Liver (tissue), 9 donors: ENCODE measurements around the gene CARD14. TPM values are rescaled to one million over a fixed set of nuclear protein-coding genes. Genes with fewer than 3 reads are reported as not detected.

Experiments used
- DNase-seq: peaks from one replicate; pipeline ENCODE4 v3.0.0-alpha.2; 2017; ENCODE audit warnings: low spot score
- H3K27ac ChIP-seq, 2 donors: one replicate each; pipeline ENCODE4 v1.7.0; 2013; ENCODE audit warnings: inconsistent platforms in 2 of 2, low read length in 2 of 2, control low read depth in 1 of 2, low read depth in 1 of 2, mild to moderate bottlenecking in 1 of 2
- H3K27me3 ChIP-seq, 4 donors: one replicate each; pipeline versions ENCODE4 v1.6.1 to v1.7.0; 2013; ENCODE audit warnings: low read length in 3 of 4, inconsistent platforms in 1 of 4, mild to moderate bottlenecking in 1 of 4, moderate library complexity in 1 of 4; ENCODE audit not compliant: control insufficient read depth in 4 of 4, insufficient read depth in 4 of 4
- H3K36me3 ChIP-seq, 4 donors: one replicate each; pipeline versions ENCODE4 v1.6.1 to v1.7.0; 2013; ENCODE audit warnings: low read length in 3 of 4, mild to moderate bottlenecking in 3 of 4, low read depth in 1 of 4, moderate library complexity in 1 of 4; ENCODE audit not compliant: control insufficient read depth in 4 of 4, insufficient read depth in 3 of 4
- H3K4me1 ChIP-seq, 4 donors: one replicate each; pipeline versions ENCODE4 v1.6.1 to v1.7.0; 2013; ENCODE audit warnings: low read length in 3 of 4, mild to moderate bottlenecking in 3 of 4, moderate library complexity in 1 of 4; ENCODE audit not compliant: control insufficient read depth in 4 of 4, insufficient read depth in 4 of 4
- H3K4me3 ChIP-seq, 3 donors: one replicate each; pipeline versions ENCODE4 v1.6.1 to v1.7.0; 2013; ENCODE audit warnings: low read length in 3 of 3, control low read depth in 1 of 3, low read depth in 1 of 3, mild to moderate bottlenecking in 1 of 3
- H3K9ac ChIP-seq, 2 donors: one replicate each; pipeline ENCODE4 v1.7.0; 2013; ENCODE audit warnings: low read length in 2 of 2, mild to moderate bottlenecking in 2 of 2, moderate library complexity in 2 of 2, control low read depth in 1 of 2, low read depth in 1 of 2
- H3K9me3 ChIP-seq, 4 donors: one replicate each; pipeline versions ENCODE4 v1.6.1 to v1.7.0; 2013; ENCODE audit warnings: low read length in 3 of 4; ENCODE audit not compliant: control insufficient read depth in 4 of 4
- ATF3 ChIP-seq: IDR thresholded peaks from 2 replicates; pipeline ENCODE4 v1.6.1; 2016; ENCODE audit warnings: antibody characterized with exemption
- EGR1 ChIP-seq, 2 donors: IDR thresholded peaks; 2 replicates each; pipeline ENCODE4 v1.6.1; 2016 to 2018; ENCODE audit warnings: antibody characterized with exemption in 2 of 2, low read depth in 2 of 2
- FOXA1 ChIP-seq: IDR thresholded peaks from 2 replicates; pipeline ENCODE4 v1.6.1; 2016; ENCODE audit warnings: antibody characterized with exemption
- FOXA2 ChIP-seq: IDR thresholded peaks from 2 replicates; pipeline ENCODE4 v1.6.1; 2016; ENCODE audit warnings: antibody characterized with exemption
- GABPA ChIP-seq, 2 donors: IDR thresholded peaks in 1 of 2; conservative IDR thresholded peaks in 1 of 2; 2 replicates each; pipeline ENCODE4 v1.6.1; 2016; ENCODE audit warnings: antibody characterized with exemption in 2 of 2, mild to moderate bottlenecking in 1 of 2, moderate library complexity in 1 of 2
- HNF4A ChIP-seq, 2 donors: conservative IDR thresholded peaks; 2 replicates each; pipeline ENCODE4 v1.6.1; 2016; ENCODE audit warnings: antibody characterized with exemption in 2 of 2, mild to moderate bottlenecking in 2 of 2
- HNF4G ChIP-seq: IDR thresholded peaks from 2 replicates; pipeline ENCODE4 v1.6.1; 2016; ENCODE audit warnings: antibody characterized with exemption
- JUND ChIP-seq, 2 donors: IDR thresholded peaks; 2 replicates each; pipeline ENCODE4 v1.6.1; 2016; ENCODE audit warnings: antibody characterized with exemption in 2 of 2
- NR2F2 ChIP-seq: IDR thresholded peaks from 2 replicates; pipeline ENCODE4 v1.6.1; 2016; ENCODE audit warnings: antibody characterized with exemption
- RAD21 ChIP-seq, 2 donors: IDR thresholded peaks; 2 replicates each; pipeline ENCODE4 v1.6.1; 2016; ENCODE audit warnings: antibody characterized with exemption in 2 of 2, mild to moderate bottlenecking in 2 of 2
- RXRA ChIP-seq, 2 donors: IDR thresholded peaks; 2 replicates each; pipeline ENCODE4 v1.6.1; 2017 to 2018; ENCODE audit warnings: antibody characterized with exemption in 2 of 2, mild to moderate bottlenecking in 1 of 2
- SP1 ChIP-seq: IDR thresholded peaks from 2 replicates; pipeline ENCODE4 v1.6.1; 2018; ENCODE audit warnings: antibody characterized with exemption, mild to moderate bottlenecking
- TAF1 ChIP-seq: conservative IDR thresholded peaks from 2 replicates; pipeline ENCODE4 v1.6.1; 2016; ENCODE audit warnings: antibody characterized with exemption, mild to moderate bottlenecking
- YY1 ChIP-seq: IDR thresholded peaks from 2 replicates; pipeline ENCODE4 v1.6.1; 2016; ENCODE audit warnings: antibody characterized with exemption, mild to moderate bottlenecking
- WGBS: extraction: QIAGEN DNeasy Blood & Tissue Kit; methylation state at CpG from one replicate; pipeline ENCODE4 v1.1.7; 2013; 5-methylcytosine and 5-hydroxymethylcytosine counted together
- polyA plus RNA-seq, 2 donors: library from polyadenylated mRNA; stranded (reverse) in 1 of 2; unstranded in 1 of 2; fragments of 200-250 nt in 1 of 2; fragments of >200 nt in 1 of 2; fragmentation: Nextera tagmentation in 1 of 2; extraction: Ambion mirVana in 1 of 2; gene quantifications; one replicate each; pipeline versions ENCODE4 v1.2.1 to v1.2.3, GENCODE V29; 2013 to 2015
- total RNA-seq, 2 donors: library from RNA; depleted of rRNA; stranded (reverse); fragments of >200 nt; gene quantifications; one replicate each; pipeline ENCODE4 v1.2.3, GENCODE V29; 2014
- TF ChIP-seq, protein P1 (sequence below): IDR thresholded peaks from 2 replicates; pipeline ENCODE4 v1.6.1; 2016; ENCODE audit warnings: antibody characterized with exemption, mild to moderate bottlenecking
- TF ChIP-seq, protein P2 (sequence below): IDR thresholded peaks from 2 replicates; pipeline ENCODE4 v1.6.1; 2016; ENCODE audit warnings: antibody characterized with exemption
- TF ChIP-seq, protein P3 (sequence below): fragments of 150-350 bp; IDR thresholded peaks from 2 replicates; pipeline ENCODE4 v1.5.1; 2017; ENCODE audit warnings: improper control_type of control experiment, low read depth, low read length; ENCODE audit not compliant: missing input control
- TF ChIP-seq, protein P4 (sequence below): IDR thresholded peaks from 2 replicates; pipeline ENCODE4 v1.6.1; 2016; ENCODE audit warnings: antibody characterized with exemption
- donor health status: healthy.
- donor health status: healthy.
- donor health status: healthy.
- donor health status: healthy.
- donor health status: healthy.

The CARD14 gene
- total RNA-seq (under 1 TPM; 0.25 to 0.70 TPM), polyA plus RNA-seq (under 1 TPM; 0.07 to 0.32 TPM)

GRCh38 chr17:80169784-80170500, at the start of gene CARD14:
Gene CARD14 (plus strand): TSS chr17:80170030. CDS start chr17:80181439, 11,409 bp downstream.
- H3K36me3 ChIP-seq: no peaks in the 10 kb centered on the region
- H3K27ac ChIP-seq: no peak within 1 kb of the TSS
- H3K9ac ChIP-seq: no peak within 1 kb of the TSS
- no peaks in the 10 kb centered on the region for H3K4me1 ChIP-seq
- 69% methylated on average over 19 of the region's 19 CpGs for WGBS
- no peaks in the 10 kb centered on the region for H3K27me3 ChIP-seq
- H3K9me3 ChIP-seq: no peaks in the 10 kb centered on the region
- H3K4me3 ChIP-seq: no peak within 1 kb of the TSS
- TF ChIP-seq, protein P1, sequence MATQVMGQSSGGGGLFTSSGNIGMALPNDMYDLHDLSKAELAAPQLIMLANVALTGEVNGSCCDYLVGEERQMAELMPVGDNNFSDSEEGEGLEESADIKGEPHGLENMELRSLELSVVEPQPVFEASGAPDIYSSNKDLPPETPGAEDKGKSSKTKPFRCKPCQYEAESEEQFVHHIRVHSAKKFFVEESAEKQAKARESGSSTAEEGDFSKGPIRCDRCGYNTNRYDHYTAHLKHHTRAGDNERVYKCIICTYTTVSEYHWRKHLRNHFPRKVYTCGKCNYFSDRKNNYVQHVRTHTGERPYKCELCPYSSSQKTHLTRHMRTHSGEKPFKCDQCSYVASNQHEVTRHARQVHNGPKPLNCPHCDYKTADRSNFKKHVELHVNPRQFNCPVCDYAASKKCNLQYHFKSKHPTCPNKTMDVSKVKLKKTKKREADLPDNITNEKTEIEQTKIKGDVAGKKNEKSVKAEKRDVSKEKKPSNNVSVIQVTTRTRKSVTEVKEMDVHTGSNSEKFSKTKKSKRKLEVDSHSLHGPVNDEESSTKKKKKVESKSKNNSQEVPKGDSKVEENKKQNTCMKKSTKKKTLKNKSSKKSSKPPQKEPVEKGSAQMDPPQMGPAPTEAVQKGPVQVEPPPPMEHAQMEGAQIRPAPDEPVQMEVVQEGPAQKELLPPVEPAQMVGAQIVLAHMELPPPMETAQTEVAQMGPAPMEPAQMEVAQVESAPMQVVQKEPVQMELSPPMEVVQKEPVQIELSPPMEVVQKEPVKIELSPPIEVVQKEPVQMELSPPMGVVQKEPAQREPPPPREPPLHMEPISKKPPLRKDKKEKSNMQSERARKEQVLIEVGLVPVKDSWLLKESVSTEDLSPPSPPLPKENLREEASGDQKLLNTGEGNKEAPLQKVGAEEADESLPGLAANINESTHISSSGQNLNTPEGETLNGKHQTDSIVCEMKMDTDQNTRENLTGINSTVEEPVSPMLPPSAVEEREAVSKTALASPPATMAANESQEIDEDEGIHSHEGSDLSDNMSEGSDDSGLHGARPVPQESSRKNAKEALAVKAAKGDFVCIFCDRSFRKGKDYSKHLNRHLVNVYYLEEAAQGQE: no peak
- TF ChIP-seq EGR1 (IDR thresholded peaks at IDR 0.05; ENCODE audit: low read depth in 2 of 2) (no peak), YY1 (no peak), HNF4A (conservative IDR thresholded peaks at IDR 0.05) (no peak), GABPA (IDR thresholded peaks at IDR 0.05 in 1 of 2, conservative IDR thresholded peaks at IDR 0.05 in 1 of 2) (no peak), RAD21 (IDR thresholded peaks at IDR 0.05) (no peak), FOXA2 (no peak), RXRA (IDR thresholded peaks at IDR 0.05) (no peak), FOXA1 (no peak), SP1 (no peak), ATF3 (no peak), HNF4G (no peak), TAF1 (no peak), NR2F2 (no peak), JUND (IDR thresholded peaks at IDR 0.05) (no peak)
- TF ChIP-seq, protein P2, sequence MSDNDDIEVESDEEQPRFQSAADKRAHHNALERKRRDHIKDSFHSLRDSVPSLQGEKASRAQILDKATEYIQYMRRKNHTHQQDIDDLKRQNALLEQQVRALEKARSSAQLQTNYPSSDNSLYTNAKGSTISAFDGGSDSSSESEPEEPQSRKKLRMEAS: no peak
- TF ChIP-seq, protein P3, sequence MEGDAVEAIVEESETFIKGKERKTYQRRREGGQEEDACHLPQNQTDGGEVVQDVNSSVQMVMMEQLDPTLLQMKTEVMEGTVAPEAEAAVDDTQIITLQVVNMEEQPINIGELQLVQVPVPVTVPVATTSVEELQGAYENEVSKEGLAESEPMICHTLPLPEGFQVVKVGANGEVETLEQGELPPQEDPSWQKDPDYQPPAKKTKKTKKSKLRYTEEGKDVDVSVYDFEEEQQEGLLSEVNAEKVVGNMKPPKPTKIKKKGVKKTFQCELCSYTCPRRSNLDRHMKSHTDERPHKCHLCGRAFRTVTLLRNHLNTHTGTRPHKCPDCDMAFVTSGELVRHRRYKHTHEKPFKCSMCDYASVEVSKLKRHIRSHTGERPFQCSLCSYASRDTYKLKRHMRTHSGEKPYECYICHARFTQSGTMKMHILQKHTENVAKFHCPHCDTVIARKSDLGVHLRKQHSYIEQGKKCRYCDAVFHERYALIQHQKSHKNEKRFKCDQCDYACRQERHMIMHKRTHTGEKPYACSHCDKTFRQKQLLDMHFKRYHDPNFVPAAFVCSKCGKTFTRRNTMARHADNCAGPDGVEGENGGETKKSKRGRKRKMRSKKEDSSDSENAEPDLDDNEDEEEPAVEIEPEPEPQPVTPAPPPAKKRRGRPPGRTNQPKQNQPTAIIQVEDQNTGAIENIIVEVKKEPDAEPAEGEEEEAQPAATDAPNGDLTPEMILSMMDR: no peak
- TF ChIP-seq, protein P4, sequence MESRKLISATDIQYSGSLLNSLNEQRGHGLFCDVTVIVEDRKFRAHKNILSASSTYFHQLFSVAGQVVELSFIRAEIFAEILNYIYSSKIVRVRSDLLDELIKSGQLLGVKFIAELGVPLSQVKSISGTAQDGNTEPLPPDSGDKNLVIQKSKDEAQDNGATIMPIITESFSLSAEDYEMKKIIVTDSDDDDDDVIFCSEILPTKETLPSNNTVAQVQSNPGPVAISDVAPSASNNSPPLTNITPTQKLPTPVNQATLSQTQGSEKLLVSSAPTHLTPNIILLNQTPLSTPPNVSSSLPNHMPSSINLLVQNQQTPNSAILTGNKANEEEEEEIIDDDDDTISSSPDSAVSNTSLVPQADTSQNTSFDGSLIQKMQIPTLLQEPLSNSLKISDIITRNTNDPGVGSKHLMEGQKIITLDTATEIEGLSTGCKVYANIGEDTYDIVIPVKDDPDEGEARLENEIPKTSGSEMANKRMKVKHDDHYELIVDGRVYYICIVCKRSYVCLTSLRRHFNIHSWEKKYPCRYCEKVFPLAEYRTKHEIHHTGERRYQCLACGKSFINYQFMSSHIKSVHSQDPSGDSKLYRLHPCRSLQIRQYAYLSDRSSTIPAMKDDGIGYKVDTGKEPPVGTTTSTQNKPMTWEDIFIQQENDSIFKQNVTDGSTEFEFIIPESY: no peak
- no peak for DNase-seq
